GM23338 (cell line): ENCODE results near the gene GPR152. TPM values are rescaled to one million over a fixed set of nuclear protein-coding genes. Genes with fewer than 3 reads are reported as not detected.

ENCODE experiments used
- ATAC-seq: fragments of 200-7000 bp; cut with Tn5 transposase; 3 replicates; pipeline ENCODE4 v1.9.1; 2020
- DNase-seq: peaks from one replicate; pipeline ENCODE4 v3.0.0-alpha.2; 2015; ENCODE audit warnings: low spot score
- H2AFZ ChIP-seq: fragments of 200-600 bp; sonication (generic); 2 replicates; pipeline ENCODE4 v1.8.0; 2016; ENCODE audit warnings: antibody characterized with exemption, mild to moderate bottlenecking, moderate library complexity
- H3F3A ChIP-seq: fragments of 200-600 bp; sonication (generic); replicated peaks from 2 replicates; pipeline ENCODE4 v1.8.0; 2017; ENCODE audit warnings: antibody characterized with exemption, mixed run types, low read depth
- H3K27ac ChIP-seq: fragments of 200-600 bp; sonication (generic); 2 replicates; pipeline ENCODE4 v1.6.1; 2016; ENCODE audit warnings: low read depth
- H3K27me3 ChIP-seq: fragments of 200-600 bp; sonication (generic); 2 replicates; pipeline ENCODE4 v1.8.0; 2016; ENCODE audit warnings: mild to moderate bottlenecking, mixed run types, moderate library complexity; ENCODE audit not compliant: insufficient read depth
- H3K36me3 ChIP-seq: fragments of 200-600 bp; sonication (generic); 2 replicates; pipeline ENCODE4 v1.8.0; 2016; ENCODE audit warnings: mild to moderate bottlenecking; ENCODE audit not compliant: insufficient read depth
- H3K4me1 ChIP-seq: fragments of 200-600 bp; sonication (generic); 2 replicates; pipeline ENCODE4 v1.8.0; 2016; ENCODE audit warnings: mild to moderate bottlenecking, moderate library complexity; ENCODE audit not compliant: insufficient read depth
- H3K4me2 ChIP-seq: fragments of 200-600 bp; sonication (generic); 2 replicates; pipeline ENCODE4 v1.7.1; 2017; ENCODE audit warnings: mixed run types
- H3K4me3 ChIP-seq: fragments of 200-600 bp; sonication (generic); 2 replicates; pipeline ENCODE4 v1.6.1; 2016; ENCODE audit warnings: mixed run types
- H3K79me2 ChIP-seq: fragments of 200-600 bp; sonication (generic); replicated peaks from 2 replicates; pipeline ENCODE4 v1.8.0; 2017; ENCODE audit warnings: mild to moderate bottlenecking; ENCODE audit not compliant: insufficient read depth
- H3K9me2 ChIP-seq: fragments of 200-600 bp; sonication (generic); 2 replicates; pipeline ENCODE4 v1.8.0; 2017; ENCODE audit not compliant: insufficient read depth
- H4K20me1 ChIP-seq: fragments of 200-600 bp; sonication (generic); replicated peaks from 2 replicates; pipeline ENCODE4 v1.8.0; 2017; ENCODE audit warnings: mild to moderate bottlenecking; ENCODE audit not compliant: insufficient read depth
- H3K27ac Mint-ChIP-seq: 2 replicates; pipeline ENCODE4 v1.8.0; 2020; ENCODE audit warnings: inconsistent platforms, mild to moderate bottlenecking, moderate library complexity, mixed read lengths
- H3K27me3 Mint-ChIP-seq: 3 replicates; pipeline ENCODE4 v1.8.0; 2022; ENCODE audit warnings: low read depth, mild to moderate bottlenecking, moderate library complexity, mixed read lengths, inconsistent platforms; ENCODE audit not compliant: insufficient read depth, poor library complexity
- H3K36me3 Mint-ChIP-seq: 3 replicates; pipeline ENCODE4 v1.8.0; 2021; ENCODE audit warnings: low read depth, mild to moderate bottlenecking, inconsistent platforms, moderate library complexity, mixed read lengths
- H3K4me1 Mint-ChIP-seq: 3 replicates; pipeline ENCODE4 v1.8.0; 2020; ENCODE audit warnings: mild to moderate bottlenecking, inconsistent platforms, mixed read lengths
- H3K4me3 Mint-ChIP-seq: 3 replicates; pipeline ENCODE4 v1.8.0; 2021; ENCODE audit warnings: moderate library complexity, mild to moderate bottlenecking, inconsistent platforms, mixed read lengths
- H3K9me3 Mint-ChIP-seq: 3 replicates; pipeline ENCODE4 v1.8.0; 2020; ENCODE audit warnings: moderate library complexity, mild to moderate bottlenecking, inconsistent platforms, mixed read lengths
- CREB1 ChIP-seq: fragments of 250-450 bp; sonication (Bioruptor Pico); IDR thresholded peaks from 2 replicates; pipeline ENCODE4 v1.5.0; 2020; ENCODE audit warnings: low read depth, mild to moderate bottlenecking, moderate library complexity
- CTCF ChIP-seq, 2 experiments: fragments of 200-600 bp in 1 of 2; sonication (generic) in 1 of 2; conservative IDR thresholded peaks; 2 replicates each; pipeline versions ENCODE4 v1.5.1 to v1.6.1; 2016 to 2017; ENCODE audit warnings: antibody characterized with exemption in 2 of 2, low read depth in 2 of 2, mild to moderate bottlenecking in 2 of 2, moderate library complexity in 1 of 2
- ETS1 ChIP-seq: IDR thresholded peaks from 2 replicates; pipeline ENCODE4 v1.6.1; 2016; ENCODE audit warnings: antibody characterized with exemption
- EZH2phosphoT487 ChIP-seq: fragments of 200-600 bp; sonication (generic); IDR thresholded peaks from one replicate; pipeline ENCODE4 v1.8.1; 2018; ENCODE audit warnings: antibody characterized with exemption; ENCODE audit not compliant: unreplicated experiment
- JUNB ChIP-seq: IDR thresholded peaks from one replicate; pipeline ENCODE4 v1.6.1; 2016; ENCODE audit warnings: antibody characterized with exemption; ENCODE audit not compliant: unreplicated experiment
- NANOG ChIP-seq: IDR thresholded peaks from 2 replicates; pipeline ENCODE4 v1.6.1; 2016; ENCODE audit warnings: antibody characterized with exemption, borderline replicate concordance
- POLR2AphosphoS5 ChIP-seq: IDR thresholded peaks from 2 replicates; pipeline ENCODE4 v1.6.1; 2016; ENCODE audit warnings: antibody characterized with exemption, low read depth
- STAT1 ChIP-seq: IDR thresholded peaks from one replicate; pipeline ENCODE4 v1.6.1; 2016; ENCODE audit warnings: antibody characterized with exemption; ENCODE audit not compliant: unreplicated experiment
- ZNF114 ChIP-seq: fragments of 250-450 bp; sonication (Bioruptor Pico); IDR thresholded peaks from 2 replicates; pipeline ENCODE4 v1.5.0; 2020; ENCODE audit warnings: mild to moderate bottlenecking, moderate library complexity
- ZNF331 ChIP-seq: fragments of 250-450 bp; sonication (Bioruptor Pico); IDR thresholded peaks from 2 replicates; pipeline ENCODE4 v1.5.0; 2020; ENCODE audit warnings: low read depth, mild to moderate bottlenecking, moderate library complexity
- ZNF462 ChIP-seq: fragments of 250-450 bp; sonication (Bioruptor Pico); IDR thresholded peaks from 2 replicates; pipeline ENCODE4 v1.5.0; 2020; ENCODE audit warnings: mild to moderate bottlenecking, moderate library complexity
- polyA plus RNA-seq: library from polyadenylated mRNA; unstranded; fragments of >200 nt; fragmentation: Nextera tagmentation; extraction: Ambion mirVana; gene quantifications from 2 replicates; pipeline ENCODE4 v1.2.1, GENCODE V29; 2016
- total RNA-seq: library from RNA; depleted of rRNA; stranded (reverse); fragments of >200 nt; shearing (Covaris generic); gene quantifications from 2 replicates; pipeline ENCODE4 v1.2.3, GENCODE V29; 2014

GPR152 gene
- total and polyA plus RNA-seq, 2 experiments from 2014 or later, result not detected

- Histone ChIP-seq H4K20me1 (peaks cover 8% of the 10 kb centered on the region; the same call in 1 of the 2 replicates), H3K36me3 (peaks cover 4% of the 10 kb centered on the region; the same call in 1 of the 2 replicates), H3F3A (no peaks in the 10 kb centered on the region), H3K4me3 (no peak overlapping the region), H3K27me3 (no peaks in the 10 kb centered on the region; the same call in 1 of the 2 replicates), H3K9me2 (no peaks in the 10 kb centered on the region), H3K79me2 (no peaks in the 10 kb centered on the region), H2AFZ (no peak overlapping the region), H3K4me1 (peaks cover 1% of the 10 kb centered on the region), H3K4me2 (no peak overlapping the region), H3K27ac (no peak overlapping the region)
- Mint-ChIP-seq H3K9me3 (no peaks in the 10 kb centered on the region; the same call in 2 of the 3 replicates), H3K36me3 (peaks cover 9% of the 10 kb centered on the region; the same call in 2 of the 3 replicates), H3K4me1 (peaks cover 5% of the 10 kb centered on the region; the same call in 2 of the 3 replicates), H3K27me3 (peaks cover 12% of the 10 kb centered on the region), H3K4me3 (no peak overlapping the region), H3K27ac (no peak overlapping the region)
- DNase-seq (no peak), ATAC-seq (no peak)
- no peak for TF ChIP-seq STAT1
Observed at GRCh38 chr11:67498544-67498972, 46.0 kb upstream of the GPR152 start.

- Histone ChIP-seq H2AFZ (no peak overlapping the region), H3F3A (no peaks in the 10 kb centered on the region), H3K79me2 (no peaks in the 10 kb centered on the region), H3K4me3 (no peak overlapping the region), H3K4me1 (no peaks in the 10 kb centered on the region), H3K9me2 (no peaks in the 10 kb centered on the region), H3K27ac (no peak overlapping the region), H4K20me1 (peaks cover 2% of the 10 kb centered on the region; the same call in 1 of the 2 replicates), H3K4me2 (no peak overlapping the region), H3K36me3 (peaks cover 4% of the 10 kb centered on the region; the same call in 1 of the 2 replicates), H3K27me3 (no peaks in the 10 kb centered on the region)
- no peak for ATAC-seq
- DNase-seq, result no peak
- Mint-ChIP-seq H3K36me3 (peaks cover 9% of the 10 kb centered on the region; the same call in 2 of the 3 replicates), H3K27me3 (peaks cover 6% of the 10 kb centered on the region), H3K9me3 (no peaks in the 10 kb centered on the region; the same call in 2 of the 3 replicates), H3K4me1 (peaks cover under 1% of the 10 kb centered on the region; the same call in 2 of the 3 replicates), H3K27ac (no peak overlapping the region), H3K4me3 (no peak overlapping the region)
- TF ChIP-seq ZNF114 (CRISPR knock-in tag), result no peak
- no peak for TF ChIP-seq EZH2phosphoT487
- no peak for TF ChIP-seq ZNF462
- TF ChIP-seq ZNF331 (CRISPR knock-in tag), result no peak
- no peak for TF ChIP-seq JUNB
- TF ChIP-seq POLR2AphosphoS5, result no peak
- TF ChIP-seq ETS1, result no peak
- TF ChIP-seq CTCF (conservative IDR thresholded peaks at IDR 0.05; ENCODE audit: low read depth in 2 of 2), result no peak
- TF ChIP-seq CREB1 (CRISPR knock-in tag), result no peak
- TF ChIP-seq STAT1, result no peak
- no peak for TF ChIP-seq NANOG
Observed at GRCh38 chr11:67497656-67498291, 45.2 kb upstream of the GPR152 start.
